GM21786 (cell line): ENCODE data around the gene LRRTM4.

Source experiments
- ATAC-seq: cut with Tn5 transposase; IDR thresholded peaks from one replicate; pipeline ENCODE4 v1.9.1; 2021; ENCODE audit not compliant: unreplicated experiment

LRRTM4 gene

DNA sequence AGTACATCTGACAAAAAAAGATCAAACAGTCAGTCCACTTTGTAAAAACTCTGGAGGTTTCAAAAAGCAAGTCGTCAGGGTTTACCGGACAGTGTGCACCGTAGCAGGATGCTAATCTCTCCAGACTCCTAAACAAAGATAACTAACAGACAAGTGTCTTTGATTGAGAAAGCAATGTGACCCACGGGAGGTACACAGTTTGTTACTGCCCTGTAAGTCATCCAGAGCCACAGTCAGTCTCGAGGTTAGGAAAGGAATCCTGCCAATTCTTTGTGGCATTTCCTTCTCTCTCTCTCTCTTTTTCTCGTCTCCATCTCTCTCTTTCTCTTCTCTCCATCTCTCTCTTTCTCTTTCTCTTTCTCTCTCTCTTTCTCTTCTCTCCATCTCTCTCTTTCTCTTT, 42.8 kb downstream of the LRRTM4 start:
- ATAC-seq, result no peak

DNA sequence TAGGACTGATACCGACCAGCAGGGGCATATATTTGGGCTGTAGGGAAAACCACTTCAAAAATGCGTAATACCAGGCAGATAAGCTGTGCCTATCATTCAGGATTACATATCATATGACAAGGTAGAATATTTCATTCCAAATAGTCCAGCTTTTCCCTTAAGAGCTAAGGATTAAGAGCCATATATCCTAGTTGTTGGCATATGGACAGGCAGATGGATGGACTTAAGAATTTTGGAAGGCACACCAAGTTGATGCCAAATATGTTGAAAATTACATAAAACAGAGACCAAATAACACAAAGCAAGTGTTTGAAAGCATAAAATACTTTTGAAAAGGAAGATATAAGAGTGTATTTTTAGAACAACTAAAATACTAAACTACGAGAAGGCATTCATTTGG, 52.1 kb downstream of the LRRTM4 start:
- no peak for ATAC-seq

DNA sequence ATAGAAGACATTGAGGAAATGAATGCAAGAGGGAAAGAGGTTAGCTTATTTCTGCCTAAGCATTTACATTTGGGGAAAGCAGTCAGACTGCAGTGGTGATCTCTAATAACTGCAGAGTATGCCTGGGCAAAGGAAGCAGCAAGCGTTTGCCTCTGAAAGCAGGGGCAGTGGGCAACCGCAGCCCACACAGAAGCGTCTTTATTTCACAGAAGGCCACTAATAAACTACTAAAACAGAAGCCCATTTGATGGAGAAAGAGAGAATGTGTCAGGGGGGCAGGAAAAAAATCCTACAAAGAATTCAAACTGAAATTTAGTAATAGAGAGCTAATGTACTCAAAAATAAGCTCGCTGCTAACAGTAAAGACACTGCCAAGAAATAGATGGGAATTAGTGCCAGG, 53.1 kb downstream of the LRRTM4 start:
- ATAC-seq, result no peak

DNA sequence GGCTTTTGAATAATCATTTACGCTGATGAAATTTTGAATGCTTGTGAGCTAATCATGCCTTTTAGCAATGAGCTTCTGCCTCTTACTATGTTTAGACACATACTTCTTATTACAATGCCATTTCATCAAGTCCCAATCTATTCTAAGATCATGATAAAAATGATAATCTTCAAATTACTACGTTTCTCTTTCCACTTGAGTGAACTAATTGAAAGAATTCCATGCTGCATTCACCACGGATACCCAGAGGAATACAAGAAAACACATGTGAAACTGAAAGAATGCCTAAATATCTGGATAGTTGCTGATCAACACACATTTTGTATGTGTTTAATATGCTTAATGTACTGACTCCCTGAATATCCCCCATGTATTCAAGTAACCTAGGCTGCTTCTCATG, 62.3 kb downstream of the LRRTM4 start:
- no peak for ATAC-seq

DNA sequence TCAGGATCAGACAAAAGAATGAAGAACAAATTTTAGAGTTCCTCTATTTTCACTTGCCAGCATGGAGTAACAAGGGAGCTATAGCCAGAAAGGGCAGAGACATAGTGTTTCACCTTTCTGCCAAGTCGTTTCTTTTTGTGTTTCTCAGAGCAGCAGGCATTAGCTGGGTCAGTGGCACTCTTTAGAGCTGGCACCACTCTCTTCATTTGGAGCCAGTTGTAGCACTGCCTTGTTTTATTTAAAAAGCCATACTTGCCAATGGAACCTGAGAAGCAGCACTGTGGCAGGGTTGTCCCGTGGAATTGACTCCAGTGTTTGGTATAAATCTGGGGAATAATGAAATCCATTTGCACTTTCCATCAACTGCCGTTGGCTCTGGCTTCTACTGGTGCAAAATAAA, 64.0 kb downstream of the LRRTM4 start:
- no peak for ATAC-seq

DNA sequence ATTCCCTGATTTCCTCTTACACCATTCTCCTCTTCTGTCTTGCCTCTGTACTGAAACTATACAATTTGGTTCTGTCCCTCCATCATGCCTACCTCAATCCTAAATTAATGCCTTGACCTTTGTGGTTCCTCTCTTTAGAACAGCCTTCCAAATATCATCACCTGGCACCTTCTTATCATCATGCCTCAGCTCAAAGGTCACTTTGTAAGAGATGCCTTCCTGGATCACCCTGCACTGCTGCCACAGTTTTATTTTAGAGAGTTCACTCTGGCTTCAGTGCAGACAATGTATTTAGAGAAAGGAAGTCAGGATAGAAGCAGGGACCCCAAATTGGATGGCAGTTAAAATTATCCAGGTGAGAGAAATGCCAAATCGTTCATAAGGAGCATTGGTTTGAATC, 64.5 kb downstream of the LRRTM4 start:
- no peak for ATAC-seq

DNA sequence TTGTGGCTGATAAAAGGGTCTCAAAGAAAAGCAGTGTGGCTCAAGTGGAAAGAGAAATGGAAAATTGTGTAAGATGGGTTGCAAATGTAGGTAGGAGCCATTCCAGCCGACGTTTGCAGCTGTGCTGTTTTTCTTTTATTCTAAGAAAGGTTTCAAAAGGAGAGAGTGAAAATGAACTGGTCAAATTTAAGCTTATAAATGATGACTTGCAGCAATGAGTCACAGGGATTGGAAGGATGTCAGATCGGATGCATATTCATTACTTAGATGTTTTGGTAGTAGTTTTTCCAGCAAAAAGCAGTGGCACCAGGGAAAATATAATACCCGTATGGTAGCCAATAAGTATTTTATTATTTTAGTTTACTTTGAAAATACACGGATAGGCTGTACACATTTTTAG, 79.1 kb downstream of the LRRTM4 start:
- ATAC-seq, result no peak

DNA sequence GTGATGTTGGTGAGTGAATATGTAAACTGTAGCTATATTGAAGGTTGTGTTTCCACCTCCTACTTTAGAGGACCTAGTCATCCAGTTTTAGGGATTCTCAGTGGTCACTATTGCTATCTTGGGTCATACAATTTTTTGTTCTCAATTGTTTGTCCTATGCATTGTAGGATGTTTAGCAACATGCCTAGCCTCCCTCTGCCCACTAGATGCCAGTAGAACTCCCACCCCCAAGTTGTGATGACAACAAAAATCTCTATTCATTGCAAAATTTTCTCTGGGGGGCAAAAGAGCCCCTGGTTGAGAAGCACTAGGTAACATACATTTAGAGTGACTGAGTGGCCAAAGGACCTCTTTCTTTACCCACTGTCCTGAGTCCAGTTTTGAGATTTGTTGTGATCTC, 87.3 kb downstream of the LRRTM4 start:
- no peak for ATAC-seq

DNA sequence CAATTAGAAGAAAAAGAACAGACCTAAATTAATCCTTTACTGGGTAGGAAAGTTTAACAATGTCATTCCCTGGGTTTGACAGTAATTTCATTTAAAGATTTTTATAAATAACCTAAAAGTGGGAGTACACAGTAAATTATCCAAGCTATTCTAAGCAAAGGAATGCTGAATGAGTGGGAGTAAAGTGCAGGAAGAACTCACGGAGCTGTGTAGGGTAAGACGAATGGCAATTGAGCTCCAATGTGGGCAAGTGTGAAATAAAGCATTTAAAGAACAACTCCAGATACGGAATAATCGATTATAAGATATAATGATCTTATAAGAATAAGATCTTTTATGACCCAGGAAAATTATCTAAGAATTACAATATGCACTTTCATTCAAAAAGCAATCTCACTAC, 93.2 kb downstream of the LRRTM4 start:
- ATAC-seq, result no peak

DNA sequence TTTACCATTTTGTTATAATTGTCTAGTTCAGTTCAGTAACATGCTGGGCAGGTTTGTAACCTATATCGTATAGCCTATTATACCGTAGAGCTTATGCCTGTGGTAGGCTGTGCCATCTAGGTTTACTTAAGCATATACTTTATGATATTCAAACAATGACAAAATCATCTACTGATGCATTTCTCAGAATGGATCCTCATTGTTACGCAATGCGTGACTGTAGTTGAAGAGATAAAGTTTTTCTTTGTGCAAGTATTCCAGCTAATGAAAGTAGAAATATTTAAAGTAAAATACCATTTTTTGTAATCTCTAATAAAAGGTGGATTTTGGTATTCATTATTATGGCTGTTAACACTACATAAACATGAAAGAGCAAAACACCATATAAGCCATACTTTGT, 100.2 kb downstream of the LRRTM4 start:
- ATAC-seq, result no peak

DNA sequence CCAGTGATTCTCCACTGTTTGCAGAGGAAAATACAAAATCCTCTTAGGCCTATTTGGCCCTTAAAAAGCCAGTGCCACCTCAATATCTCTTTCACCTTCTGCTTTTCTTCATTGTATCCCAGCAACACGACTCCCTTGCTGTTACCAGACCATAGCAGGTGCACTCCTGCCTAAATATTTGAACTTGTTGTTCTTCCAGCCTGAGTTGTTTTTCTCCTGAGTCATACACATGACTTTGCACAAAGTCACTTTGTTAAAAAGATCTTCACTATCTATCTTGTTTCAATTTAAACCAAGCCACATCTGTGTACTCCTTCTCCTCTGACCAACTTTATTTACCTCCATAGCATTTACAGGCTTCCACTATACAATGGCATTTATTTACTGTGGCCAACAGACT, 103.6 kb downstream of the LRRTM4 start:
- ATAC-seq, result no peak

DNA sequence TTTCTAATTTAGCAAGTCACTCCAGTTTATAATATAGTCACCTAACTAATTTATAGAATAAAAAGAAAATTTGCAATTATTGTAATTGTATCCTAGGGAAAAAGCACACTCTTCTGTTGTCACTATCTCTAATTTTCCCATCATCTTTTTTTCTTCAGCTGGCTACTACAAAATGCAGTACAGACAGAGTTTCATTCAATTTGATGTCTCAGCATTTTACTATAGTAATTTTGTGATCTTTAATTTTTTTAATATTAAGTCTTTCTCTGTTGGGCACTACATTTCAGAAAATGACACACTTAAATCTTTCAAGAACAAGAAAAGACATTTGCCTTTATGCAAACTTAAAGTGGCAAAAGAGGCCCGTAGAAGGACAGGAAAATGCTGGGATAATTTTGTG, 118.0 kb downstream of the LRRTM4 start:
- ATAC-seq, result no peak

DNA sequence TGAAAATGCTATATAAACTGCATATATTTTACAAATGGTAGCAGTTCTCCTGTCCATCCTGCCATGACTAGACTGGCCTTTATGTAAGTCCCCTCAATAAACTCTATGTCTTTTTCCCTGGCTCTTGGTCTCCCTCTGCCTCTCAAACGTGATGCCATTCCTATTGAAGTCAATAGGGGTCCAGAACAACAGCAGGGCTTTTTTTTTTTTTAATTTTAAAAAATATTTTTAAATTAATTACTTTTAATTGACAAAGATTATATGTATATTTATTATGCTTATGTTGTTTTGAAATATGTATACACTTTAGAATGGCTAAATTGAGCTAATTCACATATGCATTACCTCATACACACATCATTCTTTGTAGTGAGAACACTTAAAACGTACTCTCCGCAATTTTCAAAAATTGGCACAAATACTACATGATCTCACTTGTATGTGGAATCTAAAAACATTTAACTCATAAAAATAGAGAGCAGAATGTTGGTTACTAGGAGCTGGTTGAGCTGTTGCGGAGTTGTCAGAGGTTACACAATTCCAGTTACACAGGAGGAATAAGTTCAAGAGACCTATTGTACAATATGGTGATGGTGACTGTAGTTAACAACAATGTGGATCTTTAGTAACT, 123.1 kb downstream of the LRRTM4 start:
- ATAC-seq, result no peak

DNA sequence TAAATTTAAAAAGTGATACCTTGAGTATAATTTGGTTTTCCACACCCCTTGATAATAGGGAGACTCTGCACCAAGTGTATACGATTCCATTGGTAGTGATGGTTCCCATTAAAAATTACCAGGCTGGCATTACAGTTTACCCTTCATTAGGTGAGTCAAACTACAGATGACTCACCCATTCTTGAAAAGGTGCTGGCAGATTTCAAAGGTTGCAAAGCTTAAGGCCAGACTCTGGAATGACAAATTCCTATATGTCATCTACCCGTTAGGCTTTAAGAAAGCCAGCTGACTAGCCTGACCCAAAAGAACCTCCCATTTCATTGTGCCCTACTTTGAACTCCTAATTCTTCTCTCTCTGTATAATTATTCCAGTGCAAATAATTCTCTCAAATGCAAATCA, 124.4 kb downstream of the LRRTM4 start:
- no peak for ATAC-seq

DNA sequence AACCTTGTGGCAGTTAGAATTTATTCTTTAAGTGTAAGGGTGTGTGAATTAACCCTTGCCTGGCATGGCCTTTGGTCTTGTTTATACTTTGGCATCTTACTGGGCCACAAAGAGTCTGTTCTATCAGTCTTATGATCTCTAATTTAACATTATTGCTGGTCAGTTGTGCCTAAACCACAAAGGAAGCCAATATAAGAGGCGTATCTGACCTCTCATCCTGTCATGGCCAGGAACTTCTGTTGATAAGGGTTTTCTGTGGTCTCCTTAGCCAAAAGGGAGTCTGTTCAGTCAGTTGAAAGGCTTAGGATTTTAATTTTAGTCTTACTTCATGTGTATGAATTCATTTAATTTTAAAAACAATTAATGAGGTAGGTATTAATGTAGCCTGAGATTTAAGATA, 127.2 kb downstream of the LRRTM4 start:
- ATAC-seq, result no peak

DNA sequence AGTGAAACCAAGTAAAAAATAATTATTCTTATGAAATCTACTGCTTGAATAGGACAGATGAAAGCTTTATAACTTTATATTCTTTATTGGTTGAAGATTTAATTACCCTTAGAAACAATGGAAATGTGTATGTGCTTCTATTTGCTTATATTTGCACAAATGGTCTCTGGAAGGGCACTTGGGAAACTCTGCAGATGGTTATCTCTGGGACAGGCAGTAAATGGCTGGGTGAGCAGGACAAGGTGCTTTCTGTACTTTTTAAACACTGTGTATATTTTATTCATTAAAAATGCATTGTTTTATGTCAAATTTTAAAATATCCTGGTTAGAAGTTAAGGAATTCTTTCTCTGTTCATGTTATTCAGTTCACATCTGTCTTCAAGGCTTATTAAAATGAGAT, 131.1 kb downstream of the LRRTM4 start:
- no peak for ATAC-seq

DNA sequence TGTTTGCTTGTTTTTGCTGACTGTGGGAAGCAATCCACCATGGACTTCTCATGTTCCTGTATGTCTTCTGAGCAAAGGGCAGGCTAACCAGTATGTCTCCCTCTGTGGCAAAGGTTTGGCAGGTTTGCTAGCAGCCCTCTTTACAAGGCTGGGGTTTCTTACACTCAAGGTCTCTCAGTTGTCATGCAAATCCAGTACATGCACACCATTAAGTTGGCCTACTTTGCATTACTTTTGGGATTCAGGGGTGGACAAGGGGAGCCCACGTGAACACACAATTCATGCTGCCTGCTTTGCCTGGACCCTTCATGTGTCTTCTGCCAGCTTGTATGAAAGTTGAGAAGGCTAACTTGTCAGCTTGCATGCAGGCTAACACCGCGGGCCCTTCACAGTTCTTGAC, 134.9 kb downstream of the LRRTM4 start:
- ATAC-seq, result no peak

DNA sequence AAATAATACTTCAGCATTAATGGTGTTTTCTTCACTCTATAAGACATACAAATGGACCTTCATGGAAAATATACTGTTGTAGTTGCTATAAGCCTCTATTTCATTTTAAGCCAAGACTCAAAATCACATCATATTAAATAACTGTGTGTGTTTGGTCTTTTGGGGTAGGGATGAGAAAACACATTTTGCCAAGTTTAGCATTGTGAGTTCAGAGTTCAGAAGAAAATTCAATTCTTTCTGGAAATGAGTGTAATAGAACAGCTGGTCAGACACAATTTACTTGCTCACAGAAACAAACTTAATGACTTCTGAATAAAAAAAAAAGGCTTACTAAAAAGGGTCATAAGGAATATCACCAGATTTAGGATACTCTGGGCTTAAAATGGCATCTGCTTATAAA, 149.5 kb downstream of the LRRTM4 start:
- no peak for ATAC-seq

DNA sequence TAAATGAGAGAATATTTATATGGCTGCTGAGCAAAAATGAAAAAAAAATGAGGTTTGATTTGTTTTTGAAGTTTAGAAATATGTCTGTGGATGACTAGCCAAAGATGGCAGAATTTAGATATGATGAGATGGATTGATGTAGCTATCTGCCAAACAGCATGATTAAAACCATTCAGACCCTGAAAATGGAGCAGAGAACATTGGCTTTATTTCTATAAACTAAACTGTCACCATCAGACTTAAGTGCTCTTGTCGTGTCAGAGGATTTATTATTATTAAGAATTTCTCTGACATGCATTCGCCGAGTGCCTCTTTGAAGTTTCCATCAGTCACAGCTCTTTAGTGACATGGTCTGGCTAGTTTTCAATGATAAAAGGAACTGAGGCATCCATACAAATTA, 151.7 kb downstream of the LRRTM4 start:
- ATAC-seq, result no peak

DNA sequence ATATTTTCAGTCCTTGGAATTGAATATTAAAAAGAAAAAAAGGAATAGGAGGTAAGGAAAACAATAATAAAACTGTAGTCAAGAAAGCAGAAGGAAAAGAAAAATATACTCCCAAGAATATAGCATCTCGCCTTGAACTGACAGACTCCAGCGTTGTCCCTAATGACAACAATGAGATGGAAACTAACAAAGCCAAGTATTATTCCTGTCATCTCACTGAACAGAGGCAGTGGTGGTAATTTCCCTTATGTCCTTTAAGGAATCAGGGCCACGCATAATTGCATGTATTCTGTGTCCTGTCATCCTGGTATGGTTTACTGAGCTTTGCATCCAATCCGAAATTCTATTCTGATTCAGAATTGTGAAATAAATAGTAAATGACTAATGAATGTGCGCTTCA, 158.9 kb downstream of the LRRTM4 start:
- ATAC-seq, result no peak

DNA sequence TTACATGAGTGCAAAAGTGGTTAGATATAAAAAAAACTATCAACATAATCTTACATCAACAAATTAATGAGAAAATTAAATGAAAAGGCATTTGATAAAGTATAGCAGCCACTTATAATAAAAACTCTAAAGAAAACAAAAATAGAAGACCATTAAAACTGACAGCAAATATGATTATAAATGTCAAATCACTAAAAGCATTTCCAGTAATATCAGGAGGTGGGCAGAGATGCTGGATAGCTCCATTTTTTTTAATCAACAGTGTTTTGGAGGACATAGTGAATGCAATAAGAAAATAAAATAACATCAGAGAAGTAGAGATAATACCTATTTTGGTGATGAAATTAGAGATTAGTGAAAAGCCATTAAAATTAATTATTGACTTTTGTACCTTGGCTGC, 173.4 kb downstream of the LRRTM4 start:
- no peak for ATAC-seq

DNA sequence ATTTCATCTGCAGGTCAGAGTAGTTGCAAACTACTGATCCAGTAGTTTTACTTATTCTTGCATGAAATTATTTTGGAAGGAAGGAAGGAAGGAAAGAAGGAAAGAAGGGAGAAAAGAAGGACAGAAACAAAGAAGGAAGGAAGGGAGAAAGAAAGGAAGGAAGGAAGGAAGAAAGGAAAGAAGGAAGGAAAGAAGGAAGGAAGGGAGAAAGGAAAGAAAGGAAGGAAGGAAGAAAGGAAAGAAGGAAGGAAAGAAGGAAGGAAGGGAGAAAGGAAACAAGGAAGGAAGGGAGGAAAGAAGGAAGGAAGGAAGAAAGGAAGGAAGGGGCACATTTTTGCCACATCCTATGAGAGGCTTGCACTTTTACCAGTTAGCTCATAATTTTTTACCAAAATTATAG, 186.2 kb downstream of the LRRTM4 start:
- no peak for ATAC-seq

DNA sequence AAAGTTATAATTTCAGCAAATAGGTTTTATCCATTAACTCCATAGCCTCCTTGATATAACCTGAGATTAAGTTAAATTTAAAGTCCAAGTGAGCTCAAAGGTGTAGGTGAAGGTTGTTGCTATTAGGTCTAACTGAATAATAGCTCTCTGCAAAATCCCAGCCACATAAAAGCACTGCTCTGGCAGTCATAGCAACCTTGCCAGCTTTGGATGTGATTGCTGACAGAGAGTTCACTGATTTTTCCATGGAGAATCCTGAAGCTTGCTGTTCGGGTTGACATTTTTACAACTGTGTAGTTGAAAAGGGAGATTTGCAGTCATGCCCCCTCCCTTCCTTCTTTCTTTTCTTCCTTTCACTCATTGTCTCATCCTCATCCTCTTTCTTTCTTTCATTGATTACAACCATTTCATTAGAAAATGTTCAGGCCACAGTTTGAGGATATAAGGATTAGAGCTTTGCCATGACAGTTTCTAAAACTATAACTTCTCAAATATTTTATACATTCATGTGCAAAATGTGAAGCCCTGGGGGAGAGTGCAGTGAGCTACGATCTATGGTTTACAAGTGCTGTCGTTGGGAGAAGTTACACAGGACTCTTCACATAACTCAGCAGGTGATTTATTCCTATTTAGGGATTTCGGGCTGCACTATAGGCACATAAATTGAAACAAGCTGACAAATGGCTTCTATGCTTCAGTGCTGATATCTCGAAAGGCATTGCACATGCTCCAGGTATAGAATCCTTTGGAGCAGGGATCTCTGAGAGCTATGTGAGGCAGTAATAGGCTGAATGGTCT, 193.8 kb downstream of the LRRTM4 start:
- no peak for ATAC-seq
